ENCODE data around the gene KRTAP12-3. TPM values are rescaled to one million over a fixed set of nuclear protein-coding genes. Genes with fewer than 3 reads are reported as not detected.
A peak's percentile ranks its signal among the peaks of the same experiment; 100 is the strongest.

The KRTAP12-3 gene
- total RNA-seq, 3 donors from 2014 or later: not detected

- Histone ChIP-seq H3K4me3 (no peak overlapping the region), H3K4me1 (ENCODE audit: low read depth) (no peaks in the 10 kb centered on the region), H3K36me3 (ENCODE audit: low read depth) (no peaks in the 10 kb centered on the region), H3K9me3 (no peaks in the 10 kb centered on the region)
- ATAC-seq: no peak
- TF ChIP-seq CTCF (IDR thresholded peaks at IDR 0.05): no peak
- intact Hi-C loops (cut with DNase I, micrococcal nuclease): no loop called here
- DNase-seq: no peak
Observed at GRCh38 chr21:44664691-44665090, 7.0 kb downstream of the KRTAP12-3 start.

DNA sequence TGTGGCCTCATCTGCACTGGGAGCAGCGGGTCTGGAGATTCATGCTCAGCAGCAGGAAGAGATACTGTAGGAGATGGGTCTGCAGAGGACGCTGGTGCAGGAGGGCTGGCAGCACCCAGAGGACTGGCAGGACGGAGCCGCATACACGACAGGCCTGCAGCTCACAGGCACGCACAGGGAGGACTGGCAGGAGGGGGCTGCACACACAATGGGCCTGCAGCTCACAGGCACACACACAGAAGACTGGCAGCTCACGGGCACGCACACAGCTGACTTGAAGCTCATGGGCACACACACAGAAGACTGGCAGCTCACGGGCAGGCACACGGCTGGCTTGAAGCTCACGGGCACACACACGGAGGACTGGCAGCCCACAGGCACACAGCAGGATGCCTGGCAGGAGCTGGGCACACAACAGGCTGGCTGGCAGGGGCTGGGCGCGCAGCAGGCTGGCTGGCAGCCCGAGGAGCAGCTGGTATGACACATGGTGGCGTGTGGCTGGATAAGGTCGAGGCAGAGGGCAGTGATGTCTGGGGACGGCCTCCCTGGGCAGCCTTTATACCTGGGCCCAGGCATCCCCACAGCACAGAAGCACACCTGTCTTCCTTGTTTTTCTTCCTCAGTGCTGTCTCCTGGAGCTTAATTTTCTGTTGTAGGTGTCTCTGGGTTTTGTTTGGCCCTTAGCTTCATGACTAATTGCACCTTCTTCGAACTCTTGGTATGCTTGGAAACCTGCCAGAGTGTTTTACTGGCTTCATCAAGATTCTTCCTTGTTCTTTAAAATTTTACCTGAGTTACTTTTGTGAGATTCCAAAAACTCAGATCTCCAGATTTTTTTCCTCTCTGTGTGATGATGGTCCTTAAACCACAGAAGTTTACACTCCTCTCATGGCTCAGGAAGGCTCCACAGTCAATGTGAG lies 8.9 kb downstream of the KRTAP12-3 start, which contains the start of gene KRTAP12-2:
KRTAP12-2 (minus strand) TSS at position 527 of the 920 bp plus-strand sequence; CDS start at position 486, 41 bp downstream.
- Histone ChIP-seq H3K4me3 (no peak within 1 kb of the TSS), H3K9me3 (peaks cover 6% of the 10 kb centered on the region), H3K4me1 (ENCODE audit: low read depth) (no peaks in the 10 kb centered on the region), H3K36me3 (ENCODE audit: low read depth) (no peaks in the 10 kb centered on the region)
- ATAC-seq (peak; percentile 29), DNase-seq (no peak)
- no peak for TF ChIP-seq CTCF (IDR thresholded peaks at IDR 0.05)
- intact Hi-C loops (cut with DNase I, micrococcal nuclease): no loop called here

DNA sequence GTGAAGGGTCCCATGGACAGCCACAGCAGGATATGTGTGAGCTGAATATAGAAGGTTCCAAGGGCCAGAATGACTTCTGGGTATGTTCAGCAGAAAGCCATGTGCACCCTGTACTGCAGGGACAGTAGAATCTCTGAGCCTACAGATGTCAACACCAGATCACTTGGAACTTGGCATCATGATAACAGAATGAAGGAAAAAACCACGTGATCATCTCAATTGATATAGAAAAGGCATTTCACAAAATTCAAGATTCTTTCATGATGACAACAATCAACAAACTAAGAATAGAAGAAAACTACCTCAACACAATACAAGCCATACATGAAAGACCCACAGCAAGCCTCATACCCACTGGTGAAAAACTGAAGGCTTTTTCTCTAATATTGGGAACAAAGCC lies 9.9 kb downstream of the KRTAP12-3 start:
- TF ChIP-seq CTCF (IDR thresholded peaks at IDR 0.05): no peak
- DNase-seq: no peak
- H3K9me3 ChIP-seq: peaks cover 7% of the 10 kb centered on the region
- ATAC-seq: no peak
- no peak overlapping the region for H3K4me3 ChIP-seq
- no peaks in the 10 kb centered on the region for H3K36me3 ChIP-seq (ENCODE audit: low read depth)
- H3K4me1 ChIP-seq (ENCODE audit: low read depth): no peaks in the 10 kb centered on the region
- intact Hi-C loops (cut with DNase I, micrococcal nuclease): no loop called here

DNA sequence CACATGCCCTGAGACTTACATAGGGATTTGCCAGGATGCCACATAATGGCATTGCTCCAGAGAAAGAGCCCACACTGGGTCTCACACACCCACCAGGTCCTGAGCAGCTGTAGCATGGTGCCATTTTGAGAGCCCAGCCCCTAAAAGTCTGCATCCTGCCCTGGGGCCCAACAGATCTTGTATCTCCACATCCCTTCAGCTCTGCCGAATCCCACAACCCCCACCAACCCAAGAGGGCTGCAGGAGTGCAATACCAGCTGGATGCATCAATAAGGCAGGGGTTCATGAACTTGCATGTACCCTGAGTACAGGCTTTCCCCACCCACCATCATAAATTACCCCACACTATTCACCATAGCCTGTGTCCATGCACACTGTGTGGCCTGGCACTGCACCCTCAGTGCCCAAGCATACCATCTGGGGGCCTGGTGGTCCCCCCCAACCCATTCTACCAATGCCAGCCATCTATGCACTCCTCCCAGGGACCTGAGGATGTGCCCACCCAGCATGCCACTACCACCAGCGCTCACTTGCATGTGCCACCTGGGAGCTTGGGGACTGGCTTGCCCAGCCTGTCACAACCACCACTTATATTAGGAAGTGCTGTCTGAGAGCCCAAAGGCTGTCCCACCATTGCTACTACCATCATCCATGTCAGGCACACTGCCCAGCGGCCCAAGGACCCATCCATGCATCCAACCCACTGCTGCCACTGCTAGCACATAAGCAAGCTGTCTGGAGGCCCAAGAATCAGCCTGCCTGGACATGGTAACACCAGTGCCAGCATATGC lies 13.1 kb downstream of the KRTAP12-3 start:
- Histone ChIP-seq H3K4me3 (no peak overlapping the region), H3K4me1 (ENCODE audit: low read depth) (no peaks in the 10 kb centered on the region), H3K9me3 (peaks cover 7% of the 10 kb centered on the region), H3K36me3 (ENCODE audit: low read depth) (no peaks in the 10 kb centered on the region)
- ATAC-seq: no peak
- intact Hi-C loops (cut with DNase I, micrococcal nuclease): no loop called here
- TF ChIP-seq CTCF (IDR thresholded peaks at IDR 0.05): no peak
- no peak for DNase-seq

DNA sequence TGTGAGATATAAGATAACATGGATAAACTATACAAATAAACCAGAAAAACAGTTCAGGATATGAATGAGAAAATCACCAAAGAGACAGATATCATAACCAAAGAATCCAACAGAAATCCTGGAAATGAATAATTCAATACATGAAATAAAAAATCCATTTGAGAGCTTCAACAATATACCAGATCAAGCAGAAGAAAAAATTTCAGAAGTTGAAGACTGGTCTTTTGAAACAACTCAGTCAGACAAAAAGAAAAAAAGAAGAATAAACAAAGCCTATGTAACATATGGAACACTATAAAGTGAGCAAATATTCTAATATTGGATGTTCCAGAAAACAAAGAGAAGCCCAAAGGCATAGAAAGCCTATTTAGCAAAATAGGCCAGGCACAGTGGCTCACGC lies 14.2 kb downstream of the KRTAP12-3 start:
- Histone ChIP-seq H3K4me1 (ENCODE audit: low read depth) (no peaks in the 10 kb centered on the region), H3K36me3 (ENCODE audit: low read depth) (no peaks in the 10 kb centered on the region), H3K4me3 (no peak overlapping the region), H3K9me3 (peaks cover 7% of the 10 kb centered on the region)
- no peak for TF ChIP-seq CTCF (IDR thresholded peaks at IDR 0.05)
- DNase-seq (no peak), ATAC-seq (no peak)
- intact Hi-C loops (cut with DNase I, micrococcal nuclease): no loop called here

Data from mucosa of descending colon (tissue), 3 donors.